Liver (tissue), 9 donors: ENCODE results near the gene LRFN5. TPM values are rescaled to one million over a fixed set of nuclear protein-coding genes. Genes with fewer than 3 reads are reported as not detected.

Source experiments
- DNase-seq: peaks from one replicate; pipeline ENCODE4 v3.0.0-alpha.2; 2017; ENCODE audit warnings: low spot score
- H3K27ac ChIP-seq, 2 donors: one replicate each; pipeline ENCODE4 v1.7.0; 2013; ENCODE audit warnings: inconsistent platforms in 2 of 2, low read length in 2 of 2, control low read depth in 1 of 2, low read depth in 1 of 2, mild to moderate bottlenecking in 1 of 2
- H3K27me3 ChIP-seq, 4 donors: one replicate each; pipeline versions ENCODE4 v1.6.1 to v1.7.0; 2013; ENCODE audit warnings: low read length in 3 of 4, inconsistent platforms in 1 of 4, mild to moderate bottlenecking in 1 of 4, moderate library complexity in 1 of 4; ENCODE audit not compliant: control insufficient read depth in 4 of 4, insufficient read depth in 4 of 4
- H3K36me3 ChIP-seq, 4 donors: one replicate each; pipeline versions ENCODE4 v1.6.1 to v1.7.0; 2013; ENCODE audit warnings: low read length in 3 of 4, mild to moderate bottlenecking in 3 of 4, low read depth in 1 of 4, moderate library complexity in 1 of 4; ENCODE audit not compliant: control insufficient read depth in 4 of 4, insufficient read depth in 3 of 4
- H3K4me1 ChIP-seq, 4 donors: one replicate each; pipeline versions ENCODE4 v1.6.1 to v1.7.0; 2013; ENCODE audit warnings: low read length in 3 of 4, mild to moderate bottlenecking in 3 of 4, moderate library complexity in 1 of 4; ENCODE audit not compliant: control insufficient read depth in 4 of 4, insufficient read depth in 4 of 4
- H3K4me3 ChIP-seq, 3 donors: one replicate each; pipeline versions ENCODE4 v1.6.1 to v1.7.0; 2013; ENCODE audit warnings: low read length in 3 of 3, control low read depth in 1 of 3, low read depth in 1 of 3, mild to moderate bottlenecking in 1 of 3
- H3K9ac ChIP-seq, 2 donors: one replicate each; pipeline ENCODE4 v1.7.0; 2013; ENCODE audit warnings: low read length in 2 of 2, mild to moderate bottlenecking in 2 of 2, moderate library complexity in 2 of 2, control low read depth in 1 of 2, low read depth in 1 of 2
- H3K9me3 ChIP-seq, 4 donors: one replicate each; pipeline versions ENCODE4 v1.6.1 to v1.7.0; 2013; ENCODE audit warnings: low read length in 3 of 4; ENCODE audit not compliant: control insufficient read depth in 4 of 4
- EGR1 ChIP-seq, 2 donors: IDR thresholded peaks; 2 replicates each; pipeline ENCODE4 v1.6.1; 2016 to 2018; ENCODE audit warnings: antibody characterized with exemption in 2 of 2, low read depth in 2 of 2
- FOXA1 ChIP-seq: IDR thresholded peaks from 2 replicates; pipeline ENCODE4 v1.6.1; 2016; ENCODE audit warnings: antibody characterized with exemption
- FOXA2 ChIP-seq: IDR thresholded peaks from 2 replicates; pipeline ENCODE4 v1.6.1; 2016; ENCODE audit warnings: antibody characterized with exemption
- GABPA ChIP-seq, 2 donors: IDR thresholded peaks in 1 of 2; conservative IDR thresholded peaks in 1 of 2; 2 replicates each; pipeline ENCODE4 v1.6.1; 2016; ENCODE audit warnings: antibody characterized with exemption in 2 of 2, mild to moderate bottlenecking in 1 of 2, moderate library complexity in 1 of 2
- HNF4A ChIP-seq, 2 donors: conservative IDR thresholded peaks; 2 replicates each; pipeline ENCODE4 v1.6.1; 2016; ENCODE audit warnings: antibody characterized with exemption in 2 of 2, mild to moderate bottlenecking in 2 of 2
- HNF4G ChIP-seq: IDR thresholded peaks from 2 replicates; pipeline ENCODE4 v1.6.1; 2016; ENCODE audit warnings: antibody characterized with exemption
- JUND ChIP-seq, 2 donors: IDR thresholded peaks; 2 replicates each; pipeline ENCODE4 v1.6.1; 2016; ENCODE audit warnings: antibody characterized with exemption in 2 of 2
- NR2F2 ChIP-seq: IDR thresholded peaks from 2 replicates; pipeline ENCODE4 v1.6.1; 2016; ENCODE audit warnings: antibody characterized with exemption
- RAD21 ChIP-seq, 2 donors: IDR thresholded peaks; 2 replicates each; pipeline ENCODE4 v1.6.1; 2016; ENCODE audit warnings: antibody characterized with exemption in 2 of 2, mild to moderate bottlenecking in 2 of 2
- RXRA ChIP-seq, 2 donors: IDR thresholded peaks; 2 replicates each; pipeline ENCODE4 v1.6.1; 2017 to 2018; ENCODE audit warnings: antibody characterized with exemption in 2 of 2, mild to moderate bottlenecking in 1 of 2
- SP1 ChIP-seq: IDR thresholded peaks from 2 replicates; pipeline ENCODE4 v1.6.1; 2018; ENCODE audit warnings: antibody characterized with exemption, mild to moderate bottlenecking
- TAF1 ChIP-seq: conservative IDR thresholded peaks from 2 replicates; pipeline ENCODE4 v1.6.1; 2016; ENCODE audit warnings: antibody characterized with exemption, mild to moderate bottlenecking
- YY1 ChIP-seq: IDR thresholded peaks from 2 replicates; pipeline ENCODE4 v1.6.1; 2016; ENCODE audit warnings: antibody characterized with exemption, mild to moderate bottlenecking
- WGBS: extraction: QIAGEN DNeasy Blood & Tissue Kit; methylation state at CpG from one replicate; pipeline ENCODE4 v1.1.7; 2013; 5-methylcytosine and 5-hydroxymethylcytosine counted together
- polyA plus RNA-seq, 2 donors: library from polyadenylated mRNA; stranded (reverse) in 1 of 2; unstranded in 1 of 2; fragments of 200-250 nt in 1 of 2; fragments of >200 nt in 1 of 2; fragmentation: Nextera tagmentation in 1 of 2; extraction: Ambion mirVana in 1 of 2; gene quantifications; one replicate each; pipeline versions ENCODE4 v1.2.1 to v1.2.3, GENCODE V29; 2013 to 2015
- total RNA-seq, 2 donors: library from RNA; depleted of rRNA; stranded (reverse); fragments of >200 nt; gene quantifications; one replicate each; pipeline ENCODE4 v1.2.3, GENCODE V29; 2014
- TF ChIP-seq, protein P1 (sequence below): IDR thresholded peaks from 2 replicates; pipeline ENCODE4 v1.6.1; 2016; ENCODE audit warnings: antibody characterized with exemption, mild to moderate bottlenecking
- TF ChIP-seq, protein P2 (sequence below): IDR thresholded peaks from 2 replicates; pipeline ENCODE4 v1.6.1; 2016; ENCODE audit warnings: antibody characterized with exemption
- TF ChIP-seq, protein P3 (sequence below): IDR thresholded peaks from 2 replicates; pipeline ENCODE4 v1.6.1; 2016; ENCODE audit warnings: antibody characterized with exemption
- TF ChIP-seq, protein P4 (sequence below): IDR thresholded peaks from 2 replicates; pipeline ENCODE4 v1.6.1; 2016; ENCODE audit warnings: antibody characterized with exemption
- TF ChIP-seq, protein P5 (sequence below): fragments of 150-350 bp; IDR thresholded peaks from 2 replicates; pipeline ENCODE4 v1.5.1; 2017; ENCODE audit warnings: improper control_type of control experiment, low read depth, low read length; ENCODE audit not compliant: missing input control
- donor health status: healthy.
- donor health status: healthy.
- donor health status: healthy.
- donor health status: healthy.
- donor health status: healthy.

LRFN5 gene
- total and polyA plus RNA-seq, 4 donors: 0.07 to 0.23 (median 0.08) TPM; not detected in 1

DNA sequence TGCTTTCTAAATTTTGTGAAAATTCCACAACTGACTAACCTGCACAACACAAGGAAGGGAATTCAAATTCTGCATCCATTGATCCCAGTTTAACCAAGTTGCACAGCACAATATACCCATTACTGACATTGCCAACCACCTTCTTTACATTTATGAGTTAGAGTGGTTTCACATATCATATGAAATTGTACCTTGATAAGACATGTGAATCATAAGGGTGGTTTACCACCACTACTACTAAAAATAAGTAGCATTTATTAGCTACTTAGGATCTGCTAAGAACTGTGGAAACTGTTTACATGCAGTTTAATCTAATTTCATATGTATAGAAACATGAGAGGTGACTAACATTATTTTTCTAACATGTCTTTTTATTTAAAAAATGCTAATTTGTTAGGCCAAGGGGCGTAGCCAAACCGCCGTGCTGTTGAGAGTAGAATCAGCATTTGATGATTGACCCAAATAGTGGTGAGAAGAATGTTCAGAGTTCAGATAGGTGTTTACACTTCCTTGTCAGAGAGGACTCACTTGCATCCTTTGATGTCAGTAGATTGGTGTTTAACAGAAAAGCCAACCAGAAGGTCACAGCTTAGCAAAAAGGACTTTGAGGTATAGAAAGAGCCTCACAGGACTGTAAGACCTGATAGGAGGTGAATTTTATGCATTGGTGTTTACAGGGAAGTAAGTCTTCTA, 56.2 kb downstream of the LRFN5 start:
- no peaks in the 10 kb centered on the region for H3K9me3 ChIP-seq
- no peaks in the 10 kb centered on the region for H3K4me1 ChIP-seq
- H3K9ac ChIP-seq: no peak overlapping the region
- DNase-seq: no peak
- WGBS: 36% methylated on average over 3 of the region's 3 CpGs
- H3K27ac ChIP-seq: no peak overlapping the region
- H3K36me3 ChIP-seq: no peaks in the 10 kb centered on the region
- no peak overlapping the region for H3K4me3 ChIP-seq
- no peaks in the 10 kb centered on the region for H3K27me3 ChIP-seq
- TF ChIP-seq YY1 (no peak), RAD21 (IDR thresholded peaks at IDR 0.05) (no peak), FOXA1 (no peak), SP1 (no peak), TAF1 (no peak), NR2F2 (no peak), RXRA (IDR thresholded peaks at IDR 0.05) (no peak), GABPA (IDR thresholded peaks at IDR 0.05 in 1 of 2, conservative IDR thresholded peaks at IDR 0.05 in 1 of 2) (no peak), HNF4A (conservative IDR thresholded peaks at IDR 0.05) (no peak), HNF4G (no peak), EGR1 (IDR thresholded peaks at IDR 0.05; ENCODE audit: low read depth in 2 of 2) (no peak), FOXA2 (no peak), JUND (IDR thresholded peaks at IDR 0.05) (no peak)
- TF ChIP-seq, protein P1, sequence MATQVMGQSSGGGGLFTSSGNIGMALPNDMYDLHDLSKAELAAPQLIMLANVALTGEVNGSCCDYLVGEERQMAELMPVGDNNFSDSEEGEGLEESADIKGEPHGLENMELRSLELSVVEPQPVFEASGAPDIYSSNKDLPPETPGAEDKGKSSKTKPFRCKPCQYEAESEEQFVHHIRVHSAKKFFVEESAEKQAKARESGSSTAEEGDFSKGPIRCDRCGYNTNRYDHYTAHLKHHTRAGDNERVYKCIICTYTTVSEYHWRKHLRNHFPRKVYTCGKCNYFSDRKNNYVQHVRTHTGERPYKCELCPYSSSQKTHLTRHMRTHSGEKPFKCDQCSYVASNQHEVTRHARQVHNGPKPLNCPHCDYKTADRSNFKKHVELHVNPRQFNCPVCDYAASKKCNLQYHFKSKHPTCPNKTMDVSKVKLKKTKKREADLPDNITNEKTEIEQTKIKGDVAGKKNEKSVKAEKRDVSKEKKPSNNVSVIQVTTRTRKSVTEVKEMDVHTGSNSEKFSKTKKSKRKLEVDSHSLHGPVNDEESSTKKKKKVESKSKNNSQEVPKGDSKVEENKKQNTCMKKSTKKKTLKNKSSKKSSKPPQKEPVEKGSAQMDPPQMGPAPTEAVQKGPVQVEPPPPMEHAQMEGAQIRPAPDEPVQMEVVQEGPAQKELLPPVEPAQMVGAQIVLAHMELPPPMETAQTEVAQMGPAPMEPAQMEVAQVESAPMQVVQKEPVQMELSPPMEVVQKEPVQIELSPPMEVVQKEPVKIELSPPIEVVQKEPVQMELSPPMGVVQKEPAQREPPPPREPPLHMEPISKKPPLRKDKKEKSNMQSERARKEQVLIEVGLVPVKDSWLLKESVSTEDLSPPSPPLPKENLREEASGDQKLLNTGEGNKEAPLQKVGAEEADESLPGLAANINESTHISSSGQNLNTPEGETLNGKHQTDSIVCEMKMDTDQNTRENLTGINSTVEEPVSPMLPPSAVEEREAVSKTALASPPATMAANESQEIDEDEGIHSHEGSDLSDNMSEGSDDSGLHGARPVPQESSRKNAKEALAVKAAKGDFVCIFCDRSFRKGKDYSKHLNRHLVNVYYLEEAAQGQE: no peak
- TF ChIP-seq, protein P2, sequence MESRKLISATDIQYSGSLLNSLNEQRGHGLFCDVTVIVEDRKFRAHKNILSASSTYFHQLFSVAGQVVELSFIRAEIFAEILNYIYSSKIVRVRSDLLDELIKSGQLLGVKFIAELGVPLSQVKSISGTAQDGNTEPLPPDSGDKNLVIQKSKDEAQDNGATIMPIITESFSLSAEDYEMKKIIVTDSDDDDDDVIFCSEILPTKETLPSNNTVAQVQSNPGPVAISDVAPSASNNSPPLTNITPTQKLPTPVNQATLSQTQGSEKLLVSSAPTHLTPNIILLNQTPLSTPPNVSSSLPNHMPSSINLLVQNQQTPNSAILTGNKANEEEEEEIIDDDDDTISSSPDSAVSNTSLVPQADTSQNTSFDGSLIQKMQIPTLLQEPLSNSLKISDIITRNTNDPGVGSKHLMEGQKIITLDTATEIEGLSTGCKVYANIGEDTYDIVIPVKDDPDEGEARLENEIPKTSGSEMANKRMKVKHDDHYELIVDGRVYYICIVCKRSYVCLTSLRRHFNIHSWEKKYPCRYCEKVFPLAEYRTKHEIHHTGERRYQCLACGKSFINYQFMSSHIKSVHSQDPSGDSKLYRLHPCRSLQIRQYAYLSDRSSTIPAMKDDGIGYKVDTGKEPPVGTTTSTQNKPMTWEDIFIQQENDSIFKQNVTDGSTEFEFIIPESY: no peak
- TF ChIP-seq, protein P3, sequence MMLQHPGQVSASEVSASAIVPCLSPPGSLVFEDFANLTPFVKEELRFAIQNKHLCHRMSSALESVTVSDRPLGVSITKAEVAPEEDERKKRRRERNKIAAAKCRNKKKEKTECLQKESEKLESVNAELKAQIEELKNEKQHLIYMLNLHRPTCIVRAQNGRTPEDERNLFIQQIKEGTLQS: no peak
- TF ChIP-seq, protein P4, sequence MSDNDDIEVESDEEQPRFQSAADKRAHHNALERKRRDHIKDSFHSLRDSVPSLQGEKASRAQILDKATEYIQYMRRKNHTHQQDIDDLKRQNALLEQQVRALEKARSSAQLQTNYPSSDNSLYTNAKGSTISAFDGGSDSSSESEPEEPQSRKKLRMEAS: no peak
- TF ChIP-seq, protein P5, sequence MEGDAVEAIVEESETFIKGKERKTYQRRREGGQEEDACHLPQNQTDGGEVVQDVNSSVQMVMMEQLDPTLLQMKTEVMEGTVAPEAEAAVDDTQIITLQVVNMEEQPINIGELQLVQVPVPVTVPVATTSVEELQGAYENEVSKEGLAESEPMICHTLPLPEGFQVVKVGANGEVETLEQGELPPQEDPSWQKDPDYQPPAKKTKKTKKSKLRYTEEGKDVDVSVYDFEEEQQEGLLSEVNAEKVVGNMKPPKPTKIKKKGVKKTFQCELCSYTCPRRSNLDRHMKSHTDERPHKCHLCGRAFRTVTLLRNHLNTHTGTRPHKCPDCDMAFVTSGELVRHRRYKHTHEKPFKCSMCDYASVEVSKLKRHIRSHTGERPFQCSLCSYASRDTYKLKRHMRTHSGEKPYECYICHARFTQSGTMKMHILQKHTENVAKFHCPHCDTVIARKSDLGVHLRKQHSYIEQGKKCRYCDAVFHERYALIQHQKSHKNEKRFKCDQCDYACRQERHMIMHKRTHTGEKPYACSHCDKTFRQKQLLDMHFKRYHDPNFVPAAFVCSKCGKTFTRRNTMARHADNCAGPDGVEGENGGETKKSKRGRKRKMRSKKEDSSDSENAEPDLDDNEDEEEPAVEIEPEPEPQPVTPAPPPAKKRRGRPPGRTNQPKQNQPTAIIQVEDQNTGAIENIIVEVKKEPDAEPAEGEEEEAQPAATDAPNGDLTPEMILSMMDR: no peak
